GM23338 (cell line): ENCODE results near the gene NAA10. TPM values are rescaled to one million over a fixed set of nuclear protein-coding genes. Genes with fewer than 3 reads are reported as not detected.

Source experiments
- ATAC-seq: fragments of 200-7000 bp; cut with Tn5 transposase; 3 replicates; pipeline ENCODE4 v1.9.1; 2020
- DNase-seq: peaks from one replicate; pipeline ENCODE4 v3.0.0-alpha.2; 2015; ENCODE audit warnings: low spot score
- H2AFZ ChIP-seq: fragments of 200-600 bp; sonication (generic); 2 replicates; pipeline ENCODE4 v1.8.0; 2016; ENCODE audit warnings: antibody characterized with exemption, mild to moderate bottlenecking, moderate library complexity
- H3F3A ChIP-seq: fragments of 200-600 bp; sonication (generic); replicated peaks from 2 replicates; pipeline ENCODE4 v1.8.0; 2017; ENCODE audit warnings: antibody characterized with exemption, mixed run types, low read depth
- H3K27ac ChIP-seq: fragments of 200-600 bp; sonication (generic); 2 replicates; pipeline ENCODE4 v1.6.1; 2016; ENCODE audit warnings: low read depth
- H3K27me3 ChIP-seq: fragments of 200-600 bp; sonication (generic); 2 replicates; pipeline ENCODE4 v1.8.0; 2016; ENCODE audit warnings: mild to moderate bottlenecking, mixed run types, moderate library complexity; ENCODE audit not compliant: insufficient read depth
- H3K36me3 ChIP-seq: fragments of 200-600 bp; sonication (generic); 2 replicates; pipeline ENCODE4 v1.8.0; 2016; ENCODE audit warnings: mild to moderate bottlenecking; ENCODE audit not compliant: insufficient read depth
- H3K4me1 ChIP-seq: fragments of 200-600 bp; sonication (generic); 2 replicates; pipeline ENCODE4 v1.8.0; 2016; ENCODE audit warnings: mild to moderate bottlenecking, moderate library complexity; ENCODE audit not compliant: insufficient read depth
- H3K4me2 ChIP-seq: fragments of 200-600 bp; sonication (generic); 2 replicates; pipeline ENCODE4 v1.7.1; 2017; ENCODE audit warnings: mixed run types
- H3K4me3 ChIP-seq: fragments of 200-600 bp; sonication (generic); 2 replicates; pipeline ENCODE4 v1.6.1; 2016; ENCODE audit warnings: mixed run types
- H3K79me2 ChIP-seq: fragments of 200-600 bp; sonication (generic); replicated peaks from 2 replicates; pipeline ENCODE4 v1.8.0; 2017; ENCODE audit warnings: mild to moderate bottlenecking; ENCODE audit not compliant: insufficient read depth
- H3K9me2 ChIP-seq: fragments of 200-600 bp; sonication (generic); 2 replicates; pipeline ENCODE4 v1.8.0; 2017; ENCODE audit not compliant: insufficient read depth
- H4K20me1 ChIP-seq: fragments of 200-600 bp; sonication (generic); replicated peaks from 2 replicates; pipeline ENCODE4 v1.8.0; 2017; ENCODE audit warnings: mild to moderate bottlenecking; ENCODE audit not compliant: insufficient read depth
- H3K27ac Mint-ChIP-seq: 2 replicates; pipeline ENCODE4 v1.8.0; 2020; ENCODE audit warnings: inconsistent platforms, mild to moderate bottlenecking, moderate library complexity, mixed read lengths
- H3K27me3 Mint-ChIP-seq: 3 replicates; pipeline ENCODE4 v1.8.0; 2022; ENCODE audit warnings: low read depth, mild to moderate bottlenecking, moderate library complexity, mixed read lengths, inconsistent platforms; ENCODE audit not compliant: insufficient read depth, poor library complexity
- H3K36me3 Mint-ChIP-seq: 3 replicates; pipeline ENCODE4 v1.8.0; 2021; ENCODE audit warnings: low read depth, mild to moderate bottlenecking, inconsistent platforms, moderate library complexity, mixed read lengths
- H3K4me1 Mint-ChIP-seq: 3 replicates; pipeline ENCODE4 v1.8.0; 2020; ENCODE audit warnings: mild to moderate bottlenecking, inconsistent platforms, mixed read lengths
- H3K4me3 Mint-ChIP-seq: 3 replicates; pipeline ENCODE4 v1.8.0; 2021; ENCODE audit warnings: moderate library complexity, mild to moderate bottlenecking, inconsistent platforms, mixed read lengths
- H3K9me3 Mint-ChIP-seq: 3 replicates; pipeline ENCODE4 v1.8.0; 2020; ENCODE audit warnings: moderate library complexity, mild to moderate bottlenecking, inconsistent platforms, mixed read lengths
- CREB1 ChIP-seq: fragments of 250-450 bp; sonication (Bioruptor Pico); IDR thresholded peaks from 2 replicates; pipeline ENCODE4 v1.5.0; 2020; ENCODE audit warnings: low read depth, mild to moderate bottlenecking, moderate library complexity
- ETS1 ChIP-seq: IDR thresholded peaks from 2 replicates; pipeline ENCODE4 v1.6.1; 2016; ENCODE audit warnings: antibody characterized with exemption
- EZH2 ChIP-seq: fragments of 200-600 bp; sonication (generic); IDR thresholded peaks from one replicate; pipeline ENCODE4 v1.8.0; 2017; ENCODE audit warnings: antibody characterized with exemption, mild to moderate bottlenecking, low read depth; ENCODE audit not compliant: unreplicated experiment
- EZH2phosphoT487 ChIP-seq: fragments of 200-600 bp; sonication (generic); IDR thresholded peaks from one replicate; pipeline ENCODE4 v1.8.1; 2018; ENCODE audit warnings: antibody characterized with exemption; ENCODE audit not compliant: unreplicated experiment
- JUNB ChIP-seq: IDR thresholded peaks from one replicate; pipeline ENCODE4 v1.6.1; 2016; ENCODE audit warnings: antibody characterized with exemption; ENCODE audit not compliant: unreplicated experiment
- NANOG ChIP-seq: IDR thresholded peaks from 2 replicates; pipeline ENCODE4 v1.6.1; 2016; ENCODE audit warnings: antibody characterized with exemption, borderline replicate concordance
- POLR2AphosphoS5 ChIP-seq: IDR thresholded peaks from 2 replicates; pipeline ENCODE4 v1.6.1; 2016; ENCODE audit warnings: antibody characterized with exemption, low read depth
- STAT1 ChIP-seq: IDR thresholded peaks from one replicate; pipeline ENCODE4 v1.6.1; 2016; ENCODE audit warnings: antibody characterized with exemption; ENCODE audit not compliant: unreplicated experiment
- ZNF114 ChIP-seq: fragments of 250-450 bp; sonication (Bioruptor Pico); IDR thresholded peaks from 2 replicates; pipeline ENCODE4 v1.5.0; 2020; ENCODE audit warnings: mild to moderate bottlenecking, moderate library complexity
- ZNF331 ChIP-seq: fragments of 250-450 bp; sonication (Bioruptor Pico); IDR thresholded peaks from 2 replicates; pipeline ENCODE4 v1.5.0; 2020; ENCODE audit warnings: low read depth, mild to moderate bottlenecking, moderate library complexity
- ZNF462 ChIP-seq: fragments of 250-450 bp; sonication (Bioruptor Pico); IDR thresholded peaks from 2 replicates; pipeline ENCODE4 v1.5.0; 2020; ENCODE audit warnings: mild to moderate bottlenecking, moderate library complexity
- polyA plus RNA-seq: library from polyadenylated mRNA; unstranded; fragments of >200 nt; fragmentation: Nextera tagmentation; extraction: Ambion mirVana; gene quantifications from 2 replicates; pipeline ENCODE4 v1.2.1, GENCODE V29; 2016
- total RNA-seq: library from RNA; depleted of rRNA; stranded (reverse); fragments of >200 nt; shearing (Covaris generic); gene quantifications from 2 replicates; pipeline ENCODE4 v1.2.3, GENCODE V29; 2014
- TF ChIP-seq, protein P1 (sequence below): IDR thresholded peaks from one replicate; pipeline ENCODE4 v1.6.1; 2018; ENCODE audit warnings: antibody characterized with exemption; ENCODE audit not compliant: unreplicated experiment
- TF ChIP-seq, protein P2 (sequence below), 2 experiments: fragments of 200-600 bp in 1 of 2; sonication (generic) in 1 of 2; conservative IDR thresholded peaks; 2 replicates each; pipeline versions ENCODE4 v1.5.1 to v1.6.1; 2016 to 2017; ENCODE audit warnings: antibody characterized with exemption in 2 of 2, low read depth in 2 of 2, mild to moderate bottlenecking in 2 of 2, moderate library complexity in 1 of 2

Gene NAA10
- total and polyA plus RNA-seq, 2 experiments from 2014 or later: 136 to 145 TPM

DNA sequence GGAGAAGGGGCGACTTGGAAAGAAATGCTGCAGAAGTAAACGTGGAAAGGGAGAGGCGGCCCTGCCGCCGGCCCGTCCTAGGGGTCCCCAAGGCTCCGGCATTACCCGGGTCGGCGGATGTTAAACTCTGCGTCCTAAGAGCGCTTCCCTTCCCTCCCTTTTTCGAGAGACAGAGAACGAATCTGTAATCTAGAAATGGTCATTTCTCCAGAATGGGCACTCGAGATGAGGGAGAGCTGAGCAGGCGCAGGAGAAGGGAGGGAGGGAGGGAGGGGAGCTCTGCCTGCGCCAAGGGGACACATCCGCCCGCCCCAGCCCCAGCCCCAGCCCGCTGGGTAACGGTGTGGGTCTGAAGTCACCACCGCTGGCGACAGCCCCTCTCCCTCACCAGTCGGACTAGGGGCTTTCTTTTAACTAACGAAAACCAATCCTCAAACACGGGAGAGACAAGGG is 35.1 kb upstream of the NAA10 start:
- H3F3A ChIP-seq: 0 out of 2 replicates have a peak, but pooled peaks cover 4% of the 10 kb centered on the region
- TF ChIP-seq POLR2AphosphoS5: no peak
- TF ChIP-seq STAT1: no peak
- no peak for TF ChIP-seq NANOG
- TF ChIP-seq, protein P1, sequence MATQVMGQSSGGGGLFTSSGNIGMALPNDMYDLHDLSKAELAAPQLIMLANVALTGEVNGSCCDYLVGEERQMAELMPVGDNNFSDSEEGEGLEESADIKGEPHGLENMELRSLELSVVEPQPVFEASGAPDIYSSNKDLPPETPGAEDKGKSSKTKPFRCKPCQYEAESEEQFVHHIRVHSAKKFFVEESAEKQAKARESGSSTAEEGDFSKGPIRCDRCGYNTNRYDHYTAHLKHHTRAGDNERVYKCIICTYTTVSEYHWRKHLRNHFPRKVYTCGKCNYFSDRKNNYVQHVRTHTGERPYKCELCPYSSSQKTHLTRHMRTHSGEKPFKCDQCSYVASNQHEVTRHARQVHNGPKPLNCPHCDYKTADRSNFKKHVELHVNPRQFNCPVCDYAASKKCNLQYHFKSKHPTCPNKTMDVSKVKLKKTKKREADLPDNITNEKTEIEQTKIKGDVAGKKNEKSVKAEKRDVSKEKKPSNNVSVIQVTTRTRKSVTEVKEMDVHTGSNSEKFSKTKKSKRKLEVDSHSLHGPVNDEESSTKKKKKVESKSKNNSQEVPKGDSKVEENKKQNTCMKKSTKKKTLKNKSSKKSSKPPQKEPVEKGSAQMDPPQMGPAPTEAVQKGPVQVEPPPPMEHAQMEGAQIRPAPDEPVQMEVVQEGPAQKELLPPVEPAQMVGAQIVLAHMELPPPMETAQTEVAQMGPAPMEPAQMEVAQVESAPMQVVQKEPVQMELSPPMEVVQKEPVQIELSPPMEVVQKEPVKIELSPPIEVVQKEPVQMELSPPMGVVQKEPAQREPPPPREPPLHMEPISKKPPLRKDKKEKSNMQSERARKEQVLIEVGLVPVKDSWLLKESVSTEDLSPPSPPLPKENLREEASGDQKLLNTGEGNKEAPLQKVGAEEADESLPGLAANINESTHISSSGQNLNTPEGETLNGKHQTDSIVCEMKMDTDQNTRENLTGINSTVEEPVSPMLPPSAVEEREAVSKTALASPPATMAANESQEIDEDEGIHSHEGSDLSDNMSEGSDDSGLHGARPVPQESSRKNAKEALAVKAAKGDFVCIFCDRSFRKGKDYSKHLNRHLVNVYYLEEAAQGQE: no peak
- no peak for TF ChIP-seq ETS1
- no peak for TF ChIP-seq JUNB
- no peak for TF ChIP-seq ZNF331
- no peak for TF ChIP-seq ZNF114 (CRISPR knock-in tag)
- no peak for TF ChIP-seq EZH2phosphoT487
- TF ChIP-seq ZNF462 (CRISPR knock-in tag): no peak
- no peak for TF ChIP-seq CREB1 (CRISPR knock-in tag)
- TF ChIP-seq, protein P2, sequence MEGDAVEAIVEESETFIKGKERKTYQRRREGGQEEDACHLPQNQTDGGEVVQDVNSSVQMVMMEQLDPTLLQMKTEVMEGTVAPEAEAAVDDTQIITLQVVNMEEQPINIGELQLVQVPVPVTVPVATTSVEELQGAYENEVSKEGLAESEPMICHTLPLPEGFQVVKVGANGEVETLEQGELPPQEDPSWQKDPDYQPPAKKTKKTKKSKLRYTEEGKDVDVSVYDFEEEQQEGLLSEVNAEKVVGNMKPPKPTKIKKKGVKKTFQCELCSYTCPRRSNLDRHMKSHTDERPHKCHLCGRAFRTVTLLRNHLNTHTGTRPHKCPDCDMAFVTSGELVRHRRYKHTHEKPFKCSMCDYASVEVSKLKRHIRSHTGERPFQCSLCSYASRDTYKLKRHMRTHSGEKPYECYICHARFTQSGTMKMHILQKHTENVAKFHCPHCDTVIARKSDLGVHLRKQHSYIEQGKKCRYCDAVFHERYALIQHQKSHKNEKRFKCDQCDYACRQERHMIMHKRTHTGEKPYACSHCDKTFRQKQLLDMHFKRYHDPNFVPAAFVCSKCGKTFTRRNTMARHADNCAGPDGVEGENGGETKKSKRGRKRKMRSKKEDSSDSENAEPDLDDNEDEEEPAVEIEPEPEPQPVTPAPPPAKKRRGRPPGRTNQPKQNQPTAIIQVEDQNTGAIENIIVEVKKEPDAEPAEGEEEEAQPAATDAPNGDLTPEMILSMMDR (conservative IDR thresholded peaks at IDR 0.05; ENCODE audit: low read depth in 2 of 2): no peak
- no peak for TF ChIP-seq EZH2
- peaks cover 15% of the 10 kb centered on the region for H3K36me3 Mint-ChIP-seq
- H3K4me2 ChIP-seq: peak overlapping the region; percentile 84
- peak overlapping the region; percentile 85 for H3K4me3 ChIP-seq
- ATAC-seq: no peak
- no peak overlapping the region for H2AFZ ChIP-seq
- H3K79me2 ChIP-seq: peaks cover 56% of the 10 kb centered on the region
- H3K9me3 Mint-ChIP-seq: no peaks in the 10 kb centered on the region; the same call in 2 of the 3 replicates
- H3K4me1 Mint-ChIP-seq: peaks cover 33% of the 10 kb centered on the region
- H3K27ac ChIP-seq: no peak overlapping the region
- H3K27ac Mint-ChIP-seq: peak overlapping the region; percentile 86
- H3K27me3 ChIP-seq: no peaks in the 10 kb centered on the region
- H3K9me2 ChIP-seq: no peaks in the 10 kb centered on the region
- DNase-seq: no peak
- peaks cover 17% of the 10 kb centered on the region for H4K20me1 ChIP-seq
- peak overlapping the region; percentile 100 for H3K4me3 Mint-ChIP-seq
- peaks cover 6% of the 10 kb centered on the region for H3K27me3 Mint-ChIP-seq
- no peaks in the 10 kb centered on the region for H3K36me3 ChIP-seq
- peaks cover 12% of the 10 kb centered on the region for H3K4me1 ChIP-seq
